Lung (tissue), 16 donors: Measurements from ENCODE around the gene VAPB. TPM values are rescaled to one million over a fixed set of nuclear protein-coding genes. Genes with fewer than 3 reads are reported as not detected.

ENCODE experiments used
- ATAC-seq: fragments of 200-7000 bp; cut with Tn5 transposase; one replicate; pipeline ENCODE4 v1.9.1; 2020; ENCODE audit warnings: moderate number of reproducible peaks; ENCODE audit not compliant: insufficient read depth, low FRiP score
- DNase-seq, 3 donors: peaks; one replicate each; pipeline ENCODE4 v3.0.0-alpha.2; 2013 to 2017
- H3K27ac ChIP-seq, 2 donors: one replicate each; pipeline ENCODE4 v1.5.1; 2013; ENCODE audit warnings: mild to moderate bottlenecking in 2 of 2, moderate library complexity in 2 of 2, control low read depth in 1 of 2, inconsistent platforms in 1 of 2, low read depth in 1 of 2, low read length in 1 of 2
- H3K27me3 ChIP-seq, 3 donors: one replicate each; pipeline ENCODE4 v1.5.1; 2013; ENCODE audit warnings: low read length in 2 of 3; ENCODE audit not compliant: control insufficient read depth in 3 of 3, insufficient read depth in 3 of 3
- H3K36me3 ChIP-seq, 4 donors: one replicate each; pipeline ENCODE4 v1.5.1; 2013; ENCODE audit warnings: low read length in 4 of 4, mild to moderate bottlenecking in 1 of 4, moderate library complexity in 1 of 4; ENCODE audit not compliant: control insufficient read depth in 4 of 4, insufficient read depth in 4 of 4
- H3K4me1 ChIP-seq, 5 donors: one replicate each; pipeline ENCODE4 v1.5.1; 2013; ENCODE audit warnings: low read length in 5 of 5, mild to moderate bottlenecking in 2 of 5, moderate library complexity in 1 of 5; ENCODE audit not compliant: control insufficient read depth in 5 of 5, insufficient read depth in 5 of 5
- H3K4me3 ChIP-seq: one replicate; pipeline ENCODE4 v1.5.1; 2013; ENCODE audit warnings: mild to moderate bottlenecking, control low read depth, moderate library complexity
- H3K9ac ChIP-seq, 2 donors: one replicate each; pipeline ENCODE4 v1.5.1; 2013; ENCODE audit warnings: low read length in 2 of 2, control low read depth in 1 of 2; ENCODE audit not compliant: insufficient read depth in 1 of 2
- H3K9me3 ChIP-seq, 4 donors: one replicate each; pipeline ENCODE4 v1.5.1; 2013; ENCODE audit warnings: low read length in 3 of 4, mild to moderate bottlenecking in 1 of 4, moderate library complexity in 1 of 4; ENCODE audit not compliant: control insufficient read depth in 4 of 4, insufficient read depth in 3 of 4
- WGBS, 2 donors: extraction: QIAGEN DNeasy Blood & Tissue Kit; methylation state at CpG; one replicate each; pipeline ENCODE4 v1.1.7; 2013; 5-methylcytosine and 5-hydroxymethylcytosine counted together
- long read RNA-seq, 5 donors: transcript quantifications; one replicate each; lab custom pipeline, GENCODE V29; 2026
- polyA plus RNA-seq, 2 donors: library from polyadenylated mRNA; stranded (reverse); fragments of 200-250 nt; gene quantifications; one replicate each; pipeline ENCODE4 v1.2.1, GENCODE V29; 2013
- total RNA-seq, 2 donors: library from RNA; depleted of rRNA in 1 of 2; stranded (reverse); fragments of >200 nt in 1 of 2; gene quantifications; one replicate each; pipeline ENCODE4 v1.2.1, GENCODE V29; 2014 to 2021
- TF ChIP-seq, protein P1 (sequence below): IDR thresholded peaks from 2 replicates; pipeline ENCODE4 v1.5.1; 2012; ENCODE audit warnings: mild to moderate bottlenecking; ENCODE audit errors: control extremely low read depth, extremely low read depth
- donor health status: control.
- donor health status: control.
- donor health status: Bipolar disorder and iron deficiency.
- donor health status: healthy.
- donor health status: DM: yes; HTN: yes; CAD: no.

The VAPB gene, protein sequence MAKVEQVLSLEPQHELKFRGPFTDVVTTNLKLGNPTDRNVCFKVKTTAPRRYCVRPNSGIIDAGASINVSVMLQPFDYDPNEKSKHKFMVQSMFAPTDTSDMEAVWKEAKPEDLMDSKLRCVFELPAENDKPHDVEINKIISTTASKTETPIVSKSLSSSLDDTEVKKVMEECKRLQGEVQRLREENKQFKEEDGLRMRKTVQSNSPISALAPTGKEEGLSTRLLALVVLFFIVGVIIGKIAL
- total RNA-seq (10 to 100 TPM; 24.6 to 44.7 TPM), polyA plus RNA-seq (10 to 100 TPM; 21.3 to 23.5 TPM)
- long read RNA-seq, donor 1, full-length matches to known transcripts = 26 of 26 reads
- long read RNA-seq, donor 1, partial matches to known transcripts = 0 of 26 reads
- long read RNA-seq, donor 1, other reads (novel, unspliced or antisense) = 0 of 26 reads
- long read RNA-seq, donor 2, full-length matches to known transcripts = 7 of 7 reads
- long read RNA-seq, donor 2, partial matches to known transcripts = 0 of 7 reads
- long read RNA-seq, donor 2, other reads (novel, unspliced or antisense) = 0 of 7 reads
- long read RNA-seq, donor 3, full-length matches to known transcripts = 6 of 6 reads
- long read RNA-seq, donor 3, partial matches to known transcripts = 0 of 6 reads
- long read RNA-seq, donor 3, other reads (novel, unspliced or antisense) = 0 of 6 reads
- long read RNA-seq, donor 4, full-length matches to known transcripts = 7 of 7 reads
- long read RNA-seq, donor 4, partial matches to known transcripts = 0 of 7 reads
- long read RNA-seq, donor 4, other reads (novel, unspliced or antisense) = 0 of 7 reads
- long read RNA-seq, donor 5, full-length matches to known transcripts = 17 of 49 reads
- long read RNA-seq, donor 5, partial matches to known transcripts = 32 of 49 reads
- long read RNA-seq, donor 5, other reads (novel, unspliced or antisense) = 0 of 49 reads

DNA sequence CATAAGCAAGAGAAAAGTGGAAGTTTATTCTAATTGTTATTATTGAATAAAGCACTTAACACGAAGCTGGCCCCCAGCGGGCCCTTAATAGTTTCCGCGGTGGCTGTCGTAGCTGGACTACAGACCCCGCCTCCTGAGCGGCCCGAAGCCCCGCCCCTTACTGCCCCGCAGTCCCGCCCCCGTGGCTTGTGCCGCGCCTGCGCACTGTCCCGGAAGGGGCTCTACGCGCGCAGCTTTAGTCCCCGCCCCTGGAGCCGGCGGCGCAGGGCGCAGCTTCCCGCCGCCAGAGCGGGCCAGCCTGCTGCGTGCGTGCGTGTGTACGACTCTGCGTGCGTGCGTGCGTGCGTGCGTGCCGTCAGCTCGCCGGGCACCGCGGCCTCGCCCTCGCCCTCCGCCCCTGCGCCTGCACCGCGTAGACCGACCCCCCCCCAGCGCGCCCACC, at the start of gene VAPB:
TSS of gene VAPB (plus strand) at position 348 of the 442 bp plus-strand sequence. CDS start 231 bp downstream, outside the sequence.
- DNase-seq = peak; percentile 96 to 98 (median 97)
- Histone ChIP-seq H3K9me3 (peaks cover 0 to 2% (median 0%) of the 10 kb centered on the region in 4 donors), H3K4me1 (peaks cover 7 to 21% (median 10%) of the 10 kb centered on the region in 5 donors), H3K27ac (peak within 1 kb of the TSS; percentile 81 to 100), H3K36me3 (peaks cover 0 to 5% (median 2%) of the 10 kb centered on the region in 4 donors), H3K4me3 (peak within 1 kb of the TSS; percentile 99), H3K9ac (peak within 1 kb of the TSS; percentile 77 to 80), H3K27me3 (no peaks in the 10 kb centered on the region)
- TF ChIP-seq, protein P1, sequence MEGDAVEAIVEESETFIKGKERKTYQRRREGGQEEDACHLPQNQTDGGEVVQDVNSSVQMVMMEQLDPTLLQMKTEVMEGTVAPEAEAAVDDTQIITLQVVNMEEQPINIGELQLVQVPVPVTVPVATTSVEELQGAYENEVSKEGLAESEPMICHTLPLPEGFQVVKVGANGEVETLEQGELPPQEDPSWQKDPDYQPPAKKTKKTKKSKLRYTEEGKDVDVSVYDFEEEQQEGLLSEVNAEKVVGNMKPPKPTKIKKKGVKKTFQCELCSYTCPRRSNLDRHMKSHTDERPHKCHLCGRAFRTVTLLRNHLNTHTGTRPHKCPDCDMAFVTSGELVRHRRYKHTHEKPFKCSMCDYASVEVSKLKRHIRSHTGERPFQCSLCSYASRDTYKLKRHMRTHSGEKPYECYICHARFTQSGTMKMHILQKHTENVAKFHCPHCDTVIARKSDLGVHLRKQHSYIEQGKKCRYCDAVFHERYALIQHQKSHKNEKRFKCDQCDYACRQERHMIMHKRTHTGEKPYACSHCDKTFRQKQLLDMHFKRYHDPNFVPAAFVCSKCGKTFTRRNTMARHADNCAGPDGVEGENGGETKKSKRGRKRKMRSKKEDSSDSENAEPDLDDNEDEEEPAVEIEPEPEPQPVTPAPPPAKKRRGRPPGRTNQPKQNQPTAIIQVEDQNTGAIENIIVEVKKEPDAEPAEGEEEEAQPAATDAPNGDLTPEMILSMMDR = no peak
- 0 to 1% methylated on average over 42 to 51 of the region's 51 CpGs for WGBS, 2 donors
- ATAC-seq = peak; percentile 98

DNA sequence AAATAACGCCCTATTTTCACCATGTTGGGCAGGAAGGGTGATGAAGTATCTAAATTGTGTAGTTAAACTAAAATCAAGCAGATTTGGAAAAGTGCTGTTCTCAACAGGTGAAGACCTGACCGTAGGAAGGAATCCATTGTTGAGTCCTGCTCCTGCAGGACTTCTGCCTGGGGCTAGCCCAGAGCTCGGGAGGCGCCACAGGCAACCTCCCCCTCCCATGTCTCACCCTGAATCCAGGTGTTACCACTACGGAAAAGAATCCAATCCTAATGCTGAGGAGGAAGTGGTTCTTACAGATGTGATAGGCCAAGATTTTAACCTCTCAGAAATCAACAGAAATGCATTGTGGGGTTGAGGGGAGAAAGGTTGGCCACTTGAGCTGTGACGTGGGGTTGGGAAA, 49.3 kb upstream of the VAPB start:
- H3K4me3 ChIP-seq = no peak overlapping the region
- no peaks in the 10 kb centered on the region for H3K27me3 ChIP-seq
- ATAC-seq (no peak), DNase-seq (no peak)
- no peak overlapping the region for H3K9ac ChIP-seq
- H3K9me3 ChIP-seq = no peaks in the 10 kb centered on the region
- H3K36me3 ChIP-seq = peaks cover 0 to 6% (median 2%) of the 10 kb centered on the region in 4 donors
- TF ChIP-seq, protein P1 = no peak
- no peak overlapping the region for H3K27ac ChIP-seq
- H3K4me1 ChIP-seq = peaks cover 0 to 19% (median 0%) of the 10 kb centered on the region in 5 donors
- WGBS, 2 donors = 97% methylated on average over 6 of the region's 6 CpGs

DNA sequence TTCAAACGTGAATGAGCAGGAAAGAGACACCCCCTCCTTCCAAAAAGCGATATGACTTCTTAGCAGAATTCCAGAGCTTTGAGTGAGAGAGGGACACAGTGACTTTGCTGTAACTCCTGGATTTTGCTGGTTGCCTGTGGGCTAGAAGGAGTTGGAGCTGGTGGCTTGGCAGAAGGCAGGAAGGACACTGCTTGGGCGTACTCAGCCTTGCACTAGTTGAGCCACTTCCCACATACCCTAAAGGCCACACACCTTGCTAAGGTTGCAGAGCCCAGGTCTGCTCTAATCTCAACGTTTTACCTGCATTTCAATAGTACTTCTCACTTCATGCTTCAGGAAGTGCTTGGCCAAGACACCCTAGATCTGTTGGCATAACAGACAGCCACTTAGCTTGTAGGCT, 48.9 kb upstream of the VAPB start:
- DNase-seq (no peak), ATAC-seq (no peak)
- WGBS, 2 donors = 81 to 92% methylated on average over 4 of the region's 4 CpGs
- TF ChIP-seq, protein P1 = no peak
- Histone ChIP-seq H3K36me3 (peaks cover 0 to 6% (median 4%) of the 10 kb centered on the region in 4 donors), H3K9ac (no peak overlapping the region), H3K27ac (no peak overlapping the region), H3K9me3 (no peaks in the 10 kb centered on the region), H3K27me3 (no peaks in the 10 kb centered on the region), H3K4me1 (peaks cover 0 to 19% (median 0%) of the 10 kb centered on the region in 5 donors), H3K4me3 (no peak overlapping the region)
